C4-2B (cell line): Measurements from ENCODE around the gene CACNA2D3.

Experiments
- CTCF ChIP-seq: fragments of 450-650 bp; conservative IDR thresholded peaks from 2 replicates; pipeline ENCODE4 v1.5.1; 2017; ENCODE audit warnings: mild to moderate bottlenecking
- ZFX ChIP-seq: fragments of 450-650 bp; IDR thresholded peaks from 2 replicates; pipeline ENCODE4 v1.6.1; 2017

DNA sequence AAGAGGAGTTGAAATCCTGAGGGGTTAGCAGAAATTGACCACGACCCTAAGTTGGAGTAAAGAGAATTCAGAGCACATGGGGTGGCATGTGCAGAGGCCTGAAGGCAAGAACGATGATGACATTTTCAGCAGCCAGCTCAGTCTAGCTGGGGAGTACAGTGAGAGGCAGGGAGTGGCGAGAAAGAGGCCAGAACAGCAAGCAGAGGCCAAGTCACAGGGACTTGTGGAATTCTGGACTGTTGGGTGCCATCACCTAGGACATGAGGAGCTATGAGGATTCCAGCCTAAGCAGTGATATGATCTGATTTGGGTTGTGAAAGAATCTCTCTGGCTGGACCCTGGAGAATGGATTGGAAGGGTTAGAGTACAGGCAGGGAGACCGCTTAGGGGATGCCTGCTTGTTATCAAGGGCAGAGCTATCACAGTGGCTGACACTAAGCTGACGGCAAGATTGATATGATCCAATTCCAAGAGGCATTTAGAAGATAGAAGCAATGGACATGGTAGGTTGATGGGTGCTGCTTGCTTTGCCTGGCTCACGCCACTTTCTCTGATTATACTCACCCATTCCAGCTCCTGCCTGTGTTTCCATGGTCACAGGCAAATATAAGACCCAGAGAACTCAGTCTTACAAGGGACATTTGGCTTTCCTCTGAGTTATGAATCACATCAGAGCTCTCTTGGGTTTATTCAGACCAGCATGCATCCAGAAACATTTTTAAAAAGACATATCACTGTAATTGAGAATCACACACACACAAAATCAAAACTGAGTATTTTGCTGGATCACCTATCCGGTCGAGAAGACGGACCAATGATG, 739.1 kb downstream of the CACNA2D3 start:
- TF ChIP-seq CTCF (no peak), ZFX (no peak)
